A549 (cell line): ENCODE results near the gene ERAP2.

Experiments used
- NFE2L2 ChIP-seq: fragments of 150-350 bp; conservative IDR thresholded peaks from 2 replicates; pipeline ENCODE4 v1.6.1; 2014; ENCODE audit warnings: low read length
- POLR2A ChIP-seq: IDR thresholded peaks from 2 replicates; pipeline ENCODE4 v1.6.1; 2012; ENCODE audit warnings: mild to moderate bottlenecking, low read length
- RAD21 ChIP-seq, 2 experiments: fragments of >200 bp in 1 of 2; sonication (Bioruptor Twin) in 1 of 2; formaldehyde crosslinking in 1 of 2; IDR thresholded peaks in 1 of 2; conservative IDR thresholded peaks in 1 of 2; 2 replicates in 1 of 2; 3 replicates in 1 of 2; pipeline ENCODE4 v1.6.1; 2012 to 2018; ENCODE audit warnings: inconsistent platforms in 1 of 2
- TF ChIP-seq, protein P1 (sequence below): fragments of >200 bp; sonication (Bioruptor Twin); formaldehyde crosslinking; IDR thresholded peaks from 3 replicates; pipeline ENCODE4 v1.5.1; 2016

DNA sequence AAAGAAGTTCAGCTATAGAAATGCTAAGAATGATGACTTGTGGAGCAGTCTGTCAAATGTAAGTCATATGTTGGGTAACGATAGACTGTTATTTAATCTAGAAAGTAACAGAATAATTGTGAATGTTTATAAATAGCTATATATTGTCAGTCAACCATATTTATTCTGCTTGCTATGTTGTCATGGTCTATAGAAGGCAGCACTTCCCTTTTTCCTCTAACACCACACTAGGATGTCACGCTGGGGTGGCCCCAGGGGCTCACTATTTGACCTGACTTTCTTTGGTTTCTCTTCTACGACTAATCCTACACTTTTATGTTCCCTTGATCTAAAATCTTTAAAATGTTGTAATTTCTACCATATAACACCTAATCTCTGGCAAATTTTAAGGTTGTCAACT, 20.5 kb downstream of the ERAP2 start:
- TF ChIP-seq RAD21 (conservative IDR thresholded peaks at IDR 0.05 in 1 of 2, IDR thresholded peaks at IDR 0.05 in 1 of 2) = no peak
- TF ChIP-seq, protein P1, sequence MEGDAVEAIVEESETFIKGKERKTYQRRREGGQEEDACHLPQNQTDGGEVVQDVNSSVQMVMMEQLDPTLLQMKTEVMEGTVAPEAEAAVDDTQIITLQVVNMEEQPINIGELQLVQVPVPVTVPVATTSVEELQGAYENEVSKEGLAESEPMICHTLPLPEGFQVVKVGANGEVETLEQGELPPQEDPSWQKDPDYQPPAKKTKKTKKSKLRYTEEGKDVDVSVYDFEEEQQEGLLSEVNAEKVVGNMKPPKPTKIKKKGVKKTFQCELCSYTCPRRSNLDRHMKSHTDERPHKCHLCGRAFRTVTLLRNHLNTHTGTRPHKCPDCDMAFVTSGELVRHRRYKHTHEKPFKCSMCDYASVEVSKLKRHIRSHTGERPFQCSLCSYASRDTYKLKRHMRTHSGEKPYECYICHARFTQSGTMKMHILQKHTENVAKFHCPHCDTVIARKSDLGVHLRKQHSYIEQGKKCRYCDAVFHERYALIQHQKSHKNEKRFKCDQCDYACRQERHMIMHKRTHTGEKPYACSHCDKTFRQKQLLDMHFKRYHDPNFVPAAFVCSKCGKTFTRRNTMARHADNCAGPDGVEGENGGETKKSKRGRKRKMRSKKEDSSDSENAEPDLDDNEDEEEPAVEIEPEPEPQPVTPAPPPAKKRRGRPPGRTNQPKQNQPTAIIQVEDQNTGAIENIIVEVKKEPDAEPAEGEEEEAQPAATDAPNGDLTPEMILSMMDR = no peak
- no peak for TF ChIP-seq POLR2A
- TF ChIP-seq NFE2L2 = no peak
